Endothelial cell of umbilical vein (primary cell): ENCODE measurements around the gene DNAJC9. TPM values are rescaled to one million over a fixed set of nuclear protein-coding genes. Genes with fewer than 3 reads are reported as not detected.
A peak's percentile ranks its signal among the peaks of the same experiment; 100 is the strongest.
"Not testable (repeated sequence)": the region's sequence is repeated elsewhere in the genome, so short reads cannot be mapped to it uniquely, and the experiment has no call there.

Experiments
- BruUV-seq: library from RNA; stranded (reverse); fragments of 400-500 nt; replicated peaks from 2 replicates; lab custom pipeline; 2021; lab: Mats Ljungman, UMichigan
- CTCF ChIA-PET: fragments of 300-600, 350-600 bp; sonication (Branson Sonifier 250); formaldehyde crosslinking; loops from one replicate; lab custom pipeline; 2021; ENCODE audit warnings: antibody characterized with exemption, inconsistent platforms; lab: Charles Lee
- POLR2A ChIA-PET: fragments of 300-600, 350-600 bp; sonication (Branson Sonifier 250); formaldehyde crosslinking; loops from one replicate; lab custom pipeline; 2021; ENCODE audit warnings: antibody characterized with exemption, inconsistent platforms; lab: Charles Lee
- DNase-seq: peaks from one replicate; pipeline ENCODE4 v3.0.0-alpha.2; 2011; ENCODE audit warnings: low read depth, low spot score
- FAIRE-seq: peaks from 2 replicates; lab custom pipeline; 2011; peaks lifted over from hg19 to GRCh38; lab: Jason Lieb, UNC
- H2AFZ ChIP-seq: 2 replicates; pipeline ENCODE4 v1.6.0; 2012; ENCODE audit warnings: low read depth, low read length, control low read depth, inconsistent platforms
- H3K27ac ChIP-seq: 2 replicates; pipeline ENCODE4 v1.5.1; 2011; ENCODE audit warnings: low read depth, mild to moderate bottlenecking, control low read depth, low read length, moderate library complexity; ENCODE audit not compliant: insufficient read depth
- H3K27me3 ChIP-seq, 2 experiments: 2 replicates each; pipeline versions ENCODE4 v1.6.0 to v1.6.1; 2011; ENCODE audit warnings: low read length in 2 of 2, mixed read lengths in 1 of 2; ENCODE audit not compliant: control insufficient read depth in 2 of 2, insufficient read depth in 2 of 2
- H3K36me3 ChIP-seq, 2 experiments: 2 replicates in 1 of 2; 3 replicates in 1 of 2; pipeline ENCODE4 v1.5.1; 2011; ENCODE audit warnings: low read length in 2 of 2, mild to moderate bottlenecking in 1 of 2, moderate library complexity in 1 of 2; ENCODE audit not compliant: control insufficient read depth in 2 of 2, insufficient read depth in 2 of 2; ENCODE audit errors: extremely low read depth in 1 of 2
- H3K4me1 ChIP-seq: 3 replicates; pipeline ENCODE4 v1.5.1; 2011; ENCODE audit warnings: mild to moderate bottlenecking, low read length; ENCODE audit not compliant: control insufficient read depth, insufficient read depth; ENCODE audit errors: extremely low read depth
- H3K4me2 ChIP-seq: 2 replicates; pipeline ENCODE4 v1.6.1; 2011; ENCODE audit warnings: low read length, control low read depth, mixed read lengths; ENCODE audit not compliant: insufficient read depth
- H3K4me3 ChIP-seq, 3 experiments: fragments of 200-600 bp in 1 of 3; sonication (generic), shearing (Covaris generic) in 1 of 3; replicated peaks in 1 of 3; 2 replicates each; pipeline ENCODE4 v1.5.1; 2011 to 2016; ENCODE audit warnings: control low read depth in 3 of 3, low read length in 3 of 3, mild to moderate bottlenecking in 2 of 3, inconsistent platforms in 1 of 3, low read depth in 1 of 3, moderate library complexity in 1 of 3; ENCODE audit not compliant: insufficient read depth in 1 of 3
- H3K79me2 ChIP-seq: 2 replicates; pipeline ENCODE4 v1.6.0; 2012; ENCODE audit warnings: low read length, inconsistent platforms; ENCODE audit not compliant: control insufficient read depth, insufficient read depth
- H3K9ac ChIP-seq: replicated peaks from 2 replicates; pipeline ENCODE3; 2011; ENCODE audit warnings: low read length, control low read depth; ENCODE audit not compliant: insufficient read depth; ENCODE audit errors: extremely low read depth
- H3K9me1 ChIP-seq: replicated peaks from 3 replicates; pipeline ENCODE4 v1.6.0; 2011; ENCODE audit warnings: mild to moderate bottlenecking, low read length; ENCODE audit not compliant: control insufficient read depth, insufficient read depth; ENCODE audit errors: extremely low read depth
- H3K9me3 ChIP-seq: replicated peaks from 2 replicates; pipeline ENCODE4 v1.5.1; 2012; ENCODE audit warnings: low read length, inconsistent platforms; ENCODE audit not compliant: control insufficient read depth, insufficient read depth
- H4K20me1 ChIP-seq: replicated peaks from 2 replicates; pipeline ENCODE3; 2011; ENCODE audit warnings: mild to moderate bottlenecking, low read length; ENCODE audit not compliant: control insufficient read depth, insufficient read depth; ENCODE audit errors: extremely low read depth
- MAX ChIP-seq: IDR thresholded peaks from 2 replicates; pipeline ENCODE4 v1.6.1; 2011; ENCODE audit not compliant: insufficient read depth, insufficient read length
- POLR2A ChIP-seq: IDR thresholded peaks from 2 replicates; pipeline ENCODE4 v1.6.1; 2012; ENCODE audit warnings: low read depth, mild to moderate bottlenecking, control low read depth, low read length
- dilution Hi-C: fragments of 300-500 bp; cut with MboI; formaldehyde crosslinking; loops from one replicate; pipeline ENCODE4 v1.15.0; 2019; ENCODE audit warnings: low sequenced_read_pairs; ENCODE audit not compliant: extremely low pct_ligation_motif_present
- intact Hi-C: fragments of 100-400 bp; cut with micrococcal nuclease; formaldehyde crosslinking; loops from one replicate; pipeline ENCODE4 v1.10.0; 2022
- polyA plus RNA-seq, 4 experiments: library from polyadenylated mRNA; depleted of rRNA in 3 of 4; stranded (reverse) in 3 of 4; unstranded in 1 of 4; fragments of >200 nt; gene quantifications; 2 replicates each; pipeline versions ENCODE4 v1.2.1 to v1.2.3, GENCODE V29; 2011 to 2012; ENCODE audit warnings: missing spikeins in 1 of 4
- total RNA-seq: library from RNA; stranded (reverse); gene quantifications from 2 replicates; pipeline ENCODE4 v1.2.3, GENCODE V29; 2021

Gene DNAJC9
- total and polyA plus RNA-seq, 2 donors (not counting 3 experiments of a cell fraction or from before 2014, with no cell fraction given): 29.1 to 47.1 TPM

- H3K4me3 ChIP-seq, H3K27ac ChIP-seq, H3K9me3 ChIP-seq, H3K36me3 ChIP-seq, H3K27me3 ChIP-seq, CTCF ChIA-PET, H3K9me1 ChIP-seq, DNase-seq, POLR2A ChIA-PET, FAIRE-seq, H2AFZ ChIP-seq, intact Hi-C loops, H3K79me2 ChIP-seq, BruUV-seq, dilution Hi-C loops, H3K4me1 ChIP-seq, H3K9ac ChIP-seq, H4K20me1 ChIP-seq, H3K4me2 ChIP-seq: not testable (repeated sequence)
These were observed 11.6 kb upstream of the DNAJC9 start for GRCh38 chr10:73258612-73259011.

- CTCF ChIA-PET: interaction anchor here (1.9 kb wide), 1 partner anchor 10 kb away, joined by 13 read pairs; no protein-coding TSS in a partner anchor
- H3K27ac ChIP-seq: peak overlapping the region; percentile 81
These were observed 6.1 kb upstream of the DNAJC9 start for GRCh38 chr10:73253225-73253555.

More at GRCh38 chr10:73253225-73253555, 6.1 kb upstream of the DNAJC9 start:
- Histone ChIP-seq H3K4me1 (peaks cover 20% of the 10 kb centered on the region), H3K36me3 (peaks cover 2 to 6% of the 10 kb centered on the region in 2 experiments), H3K4me2 (peak overlapping the region; percentile 41), H3K4me3 (peak overlapping the region; percentile 60 to 91 (median 83)), H4K20me1 (no peaks in the 10 kb centered on the region), H3K27me3 (no peaks in the 10 kb centered on the region), H3K9ac (peak overlapping the region; percentile 96), H2AFZ (peak overlapping the region; percentile 40), H3K9me1 (no peaks in the 10 kb centered on the region), H3K9me3 (no peaks in the 10 kb centered on the region), H3K79me2 (peaks cover 24% of the 10 kb centered on the region)
- TF ChIP-seq MAX (no peak), POLR2A (no peak)
- BruUV-seq: no TSS peak
- intact Hi-C loops: loop anchor here (5.0 kb wide), 1 partner anchor 104 kb away; the partner anchor contains the start of gene CFAP70
- FAIRE-seq: no peak
- POLR2A ChIA-PET: interaction anchor here (1.4 kb wide), 1 partner anchor 85 kb away, joined by 3 read pairs; the partner anchor contains the start of gene FAM149B1
- dilution Hi-C loops: no loop called here
- DNase-seq: no peak
